Spleen (tissue), 11 donors: Measurements from ENCODE around the gene TP53INP2. TPM values are rescaled to one million over a fixed set of nuclear protein-coding genes. Genes with fewer than 3 reads are reported as not detected.

ENCODE experiments used
- DNase-seq: peaks from one replicate; pipeline ENCODE4 v3.0.0-alpha.2; 2020
- H3K27ac ChIP-seq, 8 donors: fragments of 200-600 bp; sonication (generic) in 7 of 8; 1 replicate in 4 of 8; 2 replicates in 4 of 8; pipeline versions ENCODE4 v1.5.0 to v1.8.0; 2016 to 2021; ENCODE audit warnings: inconsistent platforms in 4 of 8, mild to moderate bottlenecking in 4 of 8, moderate library complexity in 1 of 8
- H3K27me3 ChIP-seq, 7 donors: fragments of 200-600 bp; sonication (generic) in 6 of 7; replicated peaks in 1 of 7; 1 replicate in 4 of 7; 2 replicates in 3 of 7; pipeline versions ENCODE4 v1.5.0 to v1.8.0; 2016 to 2021; ENCODE audit warnings: inconsistent platforms in 3 of 7, mild to moderate bottlenecking in 1 of 7
- H3K36me3 ChIP-seq, 6 donors: fragments of 200-600 bp; sonication (generic) in 5 of 6; 1 replicate in 4 of 6; 2 replicates in 2 of 6; pipeline versions ENCODE4 v1.5.0 to v1.8.0; 2016 to 2021; ENCODE audit warnings: inconsistent platforms in 2 of 6
- H3K4me1 ChIP-seq, 6 donors: fragments of 200-600 bp; sonication (generic) in 5 of 6; 1 replicate in 3 of 6; 2 replicates in 3 of 6; pipeline versions ENCODE4 v1.5.0 to v1.8.0; 2016 to 2021; ENCODE audit warnings: inconsistent platforms in 3 of 6
- H3K4me3 ChIP-seq, 8 donors: fragments of 200-600 bp; sonication (generic) in 7 of 8; 1 replicate in 4 of 8; 2 replicates in 4 of 8; pipeline versions ENCODE4 v1.5.0 to v1.8.0; 2016 to 2021; ENCODE audit warnings: inconsistent platforms in 4 of 8, mild to moderate bottlenecking in 4 of 8, moderate library complexity in 2 of 8
- H3K9me3 ChIP-seq, 8 donors: fragments of 200-600 bp; sonication (generic) in 7 of 8; 1 replicate in 4 of 8; 2 replicates in 4 of 8; pipeline versions ENCODE4 v1.5.0 to v1.8.0; 2016 to 2021; ENCODE audit warnings: inconsistent platforms in 4 of 8
- POLR2A ChIP-seq, 3 donors: fragments of 450-650 bp; IDR thresholded peaks; one replicate each; pipeline ENCODE4 v1.5.1; 2017; ENCODE audit warnings: antibody characterized with exemption in 3 of 3, mild to moderate bottlenecking in 1 of 3
- POLR2AphosphoS5 ChIP-seq, 3 donors: sonication (generic); formaldehyde crosslinking; IDR thresholded peaks; one replicate each; pipeline ENCODE4 v1.5.1; 2017; ENCODE audit warnings: antibody characterized with exemption in 3 of 3
- WGBS, 5 donors: extraction: QIAGEN DNeasy Blood & Tissue Kit in 3 of 5; methylation state at CpG; one replicate each; pipeline versions ENCODE4 v1.1.5 to v1.1.7; 2013 to 2018; 5-methylcytosine and 5-hydroxymethylcytosine counted together
- intact Hi-C: fragments of 100-400 bp; cut with DNase I; formaldehyde crosslinking; loops from one replicate; pipeline ENCODE4 v1.15.0; 2023; ENCODE audit warnings: low total_unique reads
- polyA plus RNA-seq, 3 donors: library from polyadenylated mRNA; stranded (reverse); fragments of 200-250 nt; gene quantifications; one replicate each; pipeline ENCODE4 v1.2.1, GENCODE V29; 2013
- total RNA-seq, 7 donors: library from RNA; depleted of rRNA in 3 of 7; stranded (reverse); fragments of >200 nt in 3 of 7; fragmentation: NEBNext Ultra II Directional in 4 of 7; extraction: Animal tissue kit (Norgen Biotek cat#: 25700) in 4 of 7; gene quantifications; one replicate each; pipeline versions ENCODE4 v1.1.0 to v1.2.1, GENCODE V29; 2016 to 2021
- TF ChIP-seq, protein P1 (sequence below), 11 experiments: fragments of 200-600 bp in 7 of 11; fragments of 450-650 bp in 4 of 11; sonication (generic) in 4 of 11; IDR thresholded peaks in 8 of 11; conservative IDR thresholded peaks in 3 of 11; 1 replicate in 7 of 11; 2 replicates in 4 of 11; pipeline versions ENCODE4 v1.4.0 to v1.8.0; 2016 to 2021; ENCODE audit warnings: antibody characterized with exemption in 11 of 11, inconsistent platforms in 4 of 11, mild to moderate bottlenecking in 1 of 11
- donor health status: healthy with polysubstance abuse.
- donor health status: DM: no; HTN: no; CAD: no; lungs with moderate emphysema.
- donor health status: DM: no; HTN: no; CAD: no.
- donor health status: Bipolar disorder and iron deficiency.
- donor health status: healthy.
- donor health status: DM: no; HTN: no; CAD: no.
- donor health status: DM: yes; HTN: yes; CAD: no.

The TP53INP2 gene
- total and polyA plus RNA-seq, 10 donors = 2.0 to 10.6 (median 6.4) TPM

DNA sequence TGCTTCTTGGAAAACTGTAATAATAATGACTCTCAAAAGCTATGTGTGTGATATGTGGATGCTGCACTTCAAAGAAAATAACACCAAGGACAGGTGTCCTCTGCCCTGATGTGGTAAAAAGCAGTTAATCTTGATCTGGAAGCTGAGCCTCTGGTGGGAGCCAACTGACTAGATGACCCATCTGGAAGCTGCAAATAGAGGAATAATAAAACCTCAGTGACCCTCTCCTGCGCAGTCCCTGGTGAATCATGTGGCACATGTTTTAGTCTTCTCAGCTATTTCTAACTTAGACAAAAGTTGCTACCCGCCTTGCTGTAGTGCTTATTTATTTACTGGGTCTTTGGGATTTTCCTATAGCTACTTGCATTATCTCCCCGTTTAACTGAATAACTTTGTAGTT is 47.3 kb downstream of the TP53INP2 start:
- intact Hi-C loops = no loop called here
- no peaks in the 10 kb centered on the region for H3K27me3 ChIP-seq

DNA sequence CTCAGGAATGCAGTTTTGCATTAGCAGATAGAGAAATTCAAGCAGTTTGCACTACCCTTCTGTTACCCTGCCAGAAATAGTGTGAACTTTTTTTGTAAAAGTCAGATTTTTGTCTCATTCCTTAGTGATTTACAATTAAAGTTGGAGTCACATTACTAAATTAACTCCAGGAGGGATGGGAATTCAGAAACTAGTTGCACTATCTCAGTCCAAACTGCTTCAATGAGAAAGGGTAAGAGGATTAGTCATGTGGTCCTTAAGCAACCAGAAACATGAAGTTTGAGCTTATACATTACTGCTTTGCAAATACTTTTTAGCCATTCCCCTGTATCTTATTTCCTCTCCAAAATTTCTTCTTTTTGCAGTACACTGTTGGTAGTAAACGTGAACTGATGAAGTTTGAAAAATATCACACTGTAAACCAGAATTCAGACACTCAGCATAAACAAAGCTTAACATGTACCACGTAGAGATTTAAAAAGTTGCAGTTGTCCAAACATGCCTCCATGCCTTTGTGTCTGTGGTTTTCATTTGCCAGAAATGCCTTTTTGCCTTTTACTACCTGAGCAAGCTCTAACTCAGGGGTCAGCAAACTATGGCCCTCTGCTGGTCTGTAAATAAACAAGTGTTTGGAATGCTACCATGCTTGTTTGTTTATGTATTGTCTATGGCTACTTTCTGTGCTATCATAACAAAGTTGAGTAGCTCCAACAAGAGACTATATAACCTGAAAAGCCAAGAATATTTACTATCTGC is 49.7 kb downstream of the TP53INP2 start:
- peaks cover 0 to 99% (median 81%) of the 10 kb centered on the region in 6 donors for H3K36me3 ChIP-seq
- no peaks in the 10 kb centered on the region for H3K4me1 ChIP-seq
- intact Hi-C loops = no loop called here
- no peak overlapping the region for H3K4me3 ChIP-seq
- 86 to 92% (median 87%) methylated on average over 2 of the region's 2 CpGs for WGBS, 5 donors
- H3K27me3 ChIP-seq = no peaks in the 10 kb centered on the region
- no peaks in the 10 kb centered on the region for H3K9me3 ChIP-seq
- H3K27ac ChIP-seq = no peak overlapping the region
- TF ChIP-seq, protein P1, sequence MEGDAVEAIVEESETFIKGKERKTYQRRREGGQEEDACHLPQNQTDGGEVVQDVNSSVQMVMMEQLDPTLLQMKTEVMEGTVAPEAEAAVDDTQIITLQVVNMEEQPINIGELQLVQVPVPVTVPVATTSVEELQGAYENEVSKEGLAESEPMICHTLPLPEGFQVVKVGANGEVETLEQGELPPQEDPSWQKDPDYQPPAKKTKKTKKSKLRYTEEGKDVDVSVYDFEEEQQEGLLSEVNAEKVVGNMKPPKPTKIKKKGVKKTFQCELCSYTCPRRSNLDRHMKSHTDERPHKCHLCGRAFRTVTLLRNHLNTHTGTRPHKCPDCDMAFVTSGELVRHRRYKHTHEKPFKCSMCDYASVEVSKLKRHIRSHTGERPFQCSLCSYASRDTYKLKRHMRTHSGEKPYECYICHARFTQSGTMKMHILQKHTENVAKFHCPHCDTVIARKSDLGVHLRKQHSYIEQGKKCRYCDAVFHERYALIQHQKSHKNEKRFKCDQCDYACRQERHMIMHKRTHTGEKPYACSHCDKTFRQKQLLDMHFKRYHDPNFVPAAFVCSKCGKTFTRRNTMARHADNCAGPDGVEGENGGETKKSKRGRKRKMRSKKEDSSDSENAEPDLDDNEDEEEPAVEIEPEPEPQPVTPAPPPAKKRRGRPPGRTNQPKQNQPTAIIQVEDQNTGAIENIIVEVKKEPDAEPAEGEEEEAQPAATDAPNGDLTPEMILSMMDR (IDR thresholded peaks at IDR 0.05 in 8 of 11, conservative IDR thresholded peaks at IDR 0.05 in 3 of 11) = no peak
- no peak for TF ChIP-seq POLR2A (IDR thresholded peaks at IDR 0.05)
- TF ChIP-seq POLR2AphosphoS5 (IDR thresholded peaks at IDR 0.05) = no peak
- no peak for DNase-seq

More for the DNA sequence above, 47.3 kb downstream of the TP53INP2 start:
- no peak overlapping the region for H3K27ac ChIP-seq
- no peak for TF ChIP-seq POLR2AphosphoS5 (IDR thresholded peaks at IDR 0.05)
- TF ChIP-seq POLR2A (IDR thresholded peaks at IDR 0.05) = no peak
- TF ChIP-seq, protein P1 (IDR thresholded peaks at IDR 0.05 in 8 of 11, conservative IDR thresholded peaks at IDR 0.05 in 3 of 11) = no peak
- no peak overlapping the region for H3K4me3 ChIP-seq
- H3K9me3 ChIP-seq = no peaks in the 10 kb centered on the region
- 92 to 96% (median 95%) methylated on average over 3 of the region's 3 CpGs for WGBS, 5 donors
- no peak for DNase-seq
- peaks cover 0 to 99% (median 63%) of the 10 kb centered on the region in 6 donors for H3K36me3 ChIP-seq
- H3K4me1 ChIP-seq = no peaks in the 10 kb centered on the region

DNA sequence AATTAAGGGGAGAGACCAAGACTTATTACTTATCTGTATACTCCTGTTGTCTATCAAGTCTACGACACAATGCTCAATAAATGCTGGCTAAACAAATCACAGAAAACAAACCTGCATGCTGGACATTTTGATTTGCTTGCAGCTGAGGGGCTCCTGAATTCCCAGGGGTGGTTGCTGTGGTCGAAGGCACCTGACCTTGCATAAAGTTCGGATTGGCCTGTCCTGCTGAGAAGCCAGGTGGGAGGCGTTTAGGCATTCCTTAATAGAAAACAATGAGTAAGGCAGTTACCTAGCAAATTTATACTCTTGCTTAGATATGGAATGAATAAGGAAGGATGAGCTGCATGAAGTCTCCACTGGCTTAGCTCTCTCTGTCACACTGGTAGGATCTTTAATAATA is 50.5 kb downstream of the TP53INP2 start:
- 67 to 85% (median 77%) methylated on average over 4 of the region's 4 CpGs for WGBS, 5 donors
- no peak for TF ChIP-seq POLR2A (IDR thresholded peaks at IDR 0.05)
- TF ChIP-seq, protein P1 (IDR thresholded peaks at IDR 0.05 in 8 of 11, conservative IDR thresholded peaks at IDR 0.05 in 3 of 11) = no peak
- TF ChIP-seq POLR2AphosphoS5 (IDR thresholded peaks at IDR 0.05) = no peak
- DNase-seq = no peak
- intact Hi-C loops = no loop called here
- no peak overlapping the region for H3K27ac ChIP-seq
- H3K4me3 ChIP-seq = no peak overlapping the region
- no peaks in the 10 kb centered on the region for H3K9me3 ChIP-seq
- peaks cover 0 to 99% (median 79%) of the 10 kb centered on the region in 6 donors for H3K36me3 ChIP-seq
- H3K27me3 ChIP-seq = no peaks in the 10 kb centered on the region
- H3K4me1 ChIP-seq = no peaks in the 10 kb centered on the region

DNA sequence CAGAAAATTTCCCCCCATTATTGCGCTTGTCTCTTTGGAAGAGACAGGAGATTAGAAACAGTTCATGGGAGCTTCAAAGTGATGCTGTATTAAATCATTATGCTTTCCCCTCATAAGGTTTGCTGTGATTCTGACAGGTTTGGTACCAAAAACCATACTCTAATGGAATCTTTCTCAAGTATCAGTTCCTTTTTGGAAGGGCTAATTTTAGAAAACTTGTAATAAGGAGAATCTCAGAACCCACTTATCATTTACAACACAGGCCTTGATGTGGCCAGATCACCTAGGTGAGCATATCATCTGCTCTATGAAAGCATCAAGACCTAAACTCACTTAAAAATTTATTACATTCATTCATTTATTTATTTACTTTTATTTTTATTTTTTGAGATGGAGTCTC is 51.2 kb downstream of the TP53INP2 start:
- 88 to 100% (median 95%) methylated on average over 1 of the region's 1 CpG for WGBS, 5 donors

More for the DNA sequence above, 51.2 kb downstream of the TP53INP2 start:
- no peaks in the 10 kb centered on the region for H3K9me3 ChIP-seq
- no peaks in the 10 kb centered on the region for H3K27me3 ChIP-seq
- H3K27ac ChIP-seq = no peak overlapping the region
- intact Hi-C loops = no loop called here
- H3K36me3 ChIP-seq = peaks cover 0 to 99% (median 75%) of the 10 kb centered on the region in 6 donors
- TF ChIP-seq, protein P1 (IDR thresholded peaks at IDR 0.05 in 8 of 11, conservative IDR thresholded peaks at IDR 0.05 in 3 of 11) = no peak
- no peak for TF ChIP-seq POLR2AphosphoS5 (IDR thresholded peaks at IDR 0.05)
- no peak for TF ChIP-seq POLR2A (IDR thresholded peaks at IDR 0.05)
- H3K4me3 ChIP-seq = no peak overlapping the region
- DNase-seq = no peak
- no peaks in the 10 kb centered on the region for H3K4me1 ChIP-seq
